Muscle layer of colon (tissue), 2 donors: ENCODE results near the gene THAP2.

Experiments used
- H3K27ac ChIP-seq: one replicate; pipeline ENCODE4 v1.7.0; 2013; ENCODE audit warnings: low read depth, mild to moderate bottlenecking, low read length, moderate library complexity
- H3K27me3 ChIP-seq, 2 donors: one replicate each; pipeline ENCODE4 v1.7.0; 2013; ENCODE audit warnings: low read length in 2 of 2, mild to moderate bottlenecking in 2 of 2; ENCODE audit not compliant: insufficient read depth in 2 of 2, control insufficient read depth in 1 of 2
- H3K36me3 ChIP-seq: one replicate; pipeline ENCODE4 v1.7.0; 2013; ENCODE audit warnings: mild to moderate bottlenecking, low read length; ENCODE audit not compliant: insufficient read depth
- H3K4me1 ChIP-seq: one replicate; pipeline ENCODE4 v1.7.0; 2013; ENCODE audit warnings: mild to moderate bottlenecking, low read length; ENCODE audit not compliant: insufficient read depth
- H3K4me3 ChIP-seq, 2 donors: one replicate each; pipeline ENCODE4 v1.7.0; 2013; ENCODE audit warnings: low read length in 2 of 2, low read depth in 1 of 2, mild to moderate bottlenecking in 1 of 2, moderate library complexity in 1 of 2
- H3K9ac ChIP-seq: one replicate; pipeline ENCODE4 v1.7.0; 2013; ENCODE audit warnings: low read length
- H3K9me3 ChIP-seq: one replicate; pipeline ENCODE4 v1.7.0; 2013; ENCODE audit warnings: mild to moderate bottlenecking, low read length
- donor health status: abdominal sarcoma.
- donor health status: Adenocarcinoma of cecum.

THAP2 gene

DNA sequence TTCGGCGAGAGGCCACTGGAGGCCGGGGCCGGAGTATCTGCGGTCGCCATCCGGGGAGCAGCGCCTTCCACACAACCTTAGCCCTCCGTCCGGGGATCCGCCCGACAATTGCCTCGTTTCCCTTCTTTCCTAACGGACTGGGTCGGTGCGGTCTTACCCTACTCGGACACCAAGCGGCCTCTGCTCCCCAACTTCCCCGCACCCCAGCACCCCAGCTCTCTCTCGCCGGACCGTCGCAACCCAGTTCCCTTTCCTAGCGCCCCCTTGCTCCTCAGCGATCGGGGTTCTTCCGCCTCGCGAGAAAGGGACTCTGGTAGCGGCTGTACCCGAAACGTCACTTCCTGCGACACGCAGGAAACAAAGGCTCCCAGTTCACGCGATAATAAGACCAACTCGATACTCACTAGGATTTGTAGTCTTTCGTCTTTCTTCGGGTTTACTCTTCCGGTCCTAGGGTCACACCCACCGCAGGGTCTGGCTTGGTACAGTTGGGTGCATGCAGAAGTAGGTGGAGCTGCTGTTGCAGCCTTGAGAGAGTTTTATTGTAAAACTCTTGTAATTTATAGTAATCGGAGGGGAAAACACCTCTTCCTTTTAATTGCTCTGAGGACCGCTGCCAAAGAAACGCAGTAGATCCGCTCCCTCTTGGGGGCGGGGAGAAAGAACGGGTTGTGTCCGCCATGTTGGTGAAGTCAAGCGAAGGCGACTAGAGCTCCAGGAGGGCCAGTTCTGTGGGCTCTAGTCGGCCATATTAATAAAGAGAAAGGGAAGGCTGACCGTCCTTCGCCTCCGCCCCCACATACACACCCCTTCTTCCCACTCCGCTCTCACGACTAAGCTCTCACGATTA is at the start of gene THAP2, which contains the start of gene ZFC3H1:
Gene THAP2 (plus strand): TSS at position 741 of the 850 bp plus-strand sequence. CDS start 209 bp downstream, outside the sequence.
Gene ZFC3H1 (minus strand): TSS at position 288 of the 850 bp plus-strand sequence. CDS start 238 bp downstream, at position 50.
- peak within 1 kb of the TSS; percentile 82 for H3K27ac ChIP-seq
- no peaks in the 10 kb centered on the region for H3K9me3 ChIP-seq
- H3K36me3 ChIP-seq, result peaks cover 11% of the 10 kb centered on the region
- H3K9ac ChIP-seq, result peak within 1 kb of the TSS; percentile 96
- peak within 1 kb of the TSS; percentile 84 to 96 for H3K4me3 ChIP-seq
- H3K4me1 ChIP-seq, result peaks cover 27% of the 10 kb centered on the region
- no peaks in the 10 kb centered on the region for H3K27me3 ChIP-seq

DNA sequence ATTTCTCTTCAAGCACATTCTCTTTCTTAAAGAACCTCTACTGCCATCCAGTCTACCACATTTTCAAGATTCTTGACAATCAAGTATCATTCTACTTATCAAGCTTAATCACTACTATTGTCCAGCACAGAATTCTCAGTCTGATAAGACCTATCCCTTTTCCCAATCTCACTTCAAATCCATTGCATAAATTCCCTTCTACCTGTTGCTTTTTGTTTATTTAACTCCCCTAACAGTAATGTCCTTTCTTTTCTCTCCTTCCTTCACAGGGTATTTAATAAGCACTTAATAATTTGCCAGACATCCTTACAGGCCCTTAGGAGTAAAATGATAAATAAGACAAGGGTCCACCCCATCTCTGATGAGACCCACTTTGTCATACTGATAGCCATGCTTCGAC is 42.2 kb upstream of the THAP2 start:
- Histone ChIP-seq H3K4me1 (no peaks in the 10 kb centered on the region), H3K4me3 (no peak overlapping the region), H3K9ac (no peak overlapping the region), H3K36me3 (peaks cover 63% of the 10 kb centered on the region), H3K27ac (no peak overlapping the region), H3K27me3 (no peaks in the 10 kb centered on the region), H3K9me3 (no peaks in the 10 kb centered on the region)

DNA sequence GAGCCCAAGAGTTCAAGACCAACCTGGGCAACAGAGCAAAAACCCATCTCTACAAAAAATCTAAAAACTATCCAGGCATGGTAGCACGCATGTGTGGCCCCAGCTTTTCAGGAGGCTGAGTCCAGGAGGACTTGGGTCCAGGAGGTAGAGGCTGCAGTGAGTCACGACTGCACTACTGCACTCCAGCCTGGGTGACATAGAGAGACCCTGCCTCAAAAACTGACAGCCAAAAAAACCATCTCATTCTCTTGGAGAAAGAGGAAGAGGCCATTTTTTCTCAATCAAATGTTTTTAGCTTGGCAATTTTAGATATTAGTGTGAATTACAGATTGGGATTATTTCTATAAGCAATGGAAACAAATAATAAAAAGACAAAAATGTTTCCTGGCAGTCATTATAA is 38.6 kb upstream of the THAP2 start:
- H3K9me3 ChIP-seq, result no peaks in the 10 kb centered on the region
- no peaks in the 10 kb centered on the region for H3K27me3 ChIP-seq
- H3K36me3 ChIP-seq, result peaks cover 77% of the 10 kb centered on the region
- H3K4me3 ChIP-seq, result no peak overlapping the region
- no peaks in the 10 kb centered on the region for H3K4me1 ChIP-seq
- H3K9ac ChIP-seq, result no peak overlapping the region
- no peak overlapping the region for H3K27ac ChIP-seq

DNA sequence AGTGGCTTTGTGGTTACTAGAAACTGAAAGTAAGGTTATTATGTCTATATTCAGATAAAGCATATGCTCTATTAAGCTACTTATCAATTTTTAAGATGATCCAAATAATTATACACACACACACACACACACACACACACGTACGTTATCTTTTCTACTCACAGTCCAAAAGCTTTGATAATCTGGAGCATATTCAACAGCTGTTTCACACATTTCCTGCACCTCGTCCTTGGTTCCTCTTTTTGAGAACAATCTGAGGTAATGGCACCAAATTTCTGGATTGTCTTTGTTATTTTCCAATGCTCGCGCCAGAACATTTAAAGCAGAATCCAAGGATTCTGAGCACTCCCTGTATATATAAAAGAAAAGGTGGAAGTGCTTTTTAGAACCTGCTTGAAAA is 38.0 kb upstream of the THAP2 start:
- Histone ChIP-seq H3K36me3 (peaks cover 81% of the 10 kb centered on the region), H3K4me1 (no peaks in the 10 kb centered on the region), H3K9me3 (no peaks in the 10 kb centered on the region), H3K27me3 (no peaks in the 10 kb centered on the region), H3K9ac (no peak overlapping the region), H3K27ac (no peak overlapping the region), H3K4me3 (no peak overlapping the region)

DNA sequence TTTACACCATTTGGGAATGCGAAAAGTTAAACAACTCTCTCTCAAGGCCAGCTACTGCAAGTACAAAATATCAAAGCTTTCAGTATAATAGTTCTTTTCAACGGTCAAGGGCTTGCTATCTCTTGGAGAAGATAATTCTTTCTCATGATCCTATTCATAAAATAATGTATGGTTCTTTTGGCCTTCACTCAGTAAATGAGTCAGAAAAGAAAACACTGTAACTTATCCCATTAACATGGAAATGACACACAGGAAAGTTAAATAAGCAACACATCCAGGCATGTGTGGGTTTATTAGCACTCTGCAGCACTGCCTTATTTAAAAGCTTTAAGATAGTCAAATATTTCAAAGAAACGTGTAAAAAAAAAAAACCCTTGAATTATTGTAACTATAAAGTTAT is 37.3 kb upstream of the THAP2 start:
- Histone ChIP-seq H3K27ac (no peak overlapping the region), H3K4me1 (no peaks in the 10 kb centered on the region), H3K9me3 (no peaks in the 10 kb centered on the region), H3K27me3 (no peaks in the 10 kb centered on the region), H3K9ac (no peak overlapping the region), H3K4me3 (no peak overlapping the region), H3K36me3 (peaks cover 78% of the 10 kb centered on the region)

DNA sequence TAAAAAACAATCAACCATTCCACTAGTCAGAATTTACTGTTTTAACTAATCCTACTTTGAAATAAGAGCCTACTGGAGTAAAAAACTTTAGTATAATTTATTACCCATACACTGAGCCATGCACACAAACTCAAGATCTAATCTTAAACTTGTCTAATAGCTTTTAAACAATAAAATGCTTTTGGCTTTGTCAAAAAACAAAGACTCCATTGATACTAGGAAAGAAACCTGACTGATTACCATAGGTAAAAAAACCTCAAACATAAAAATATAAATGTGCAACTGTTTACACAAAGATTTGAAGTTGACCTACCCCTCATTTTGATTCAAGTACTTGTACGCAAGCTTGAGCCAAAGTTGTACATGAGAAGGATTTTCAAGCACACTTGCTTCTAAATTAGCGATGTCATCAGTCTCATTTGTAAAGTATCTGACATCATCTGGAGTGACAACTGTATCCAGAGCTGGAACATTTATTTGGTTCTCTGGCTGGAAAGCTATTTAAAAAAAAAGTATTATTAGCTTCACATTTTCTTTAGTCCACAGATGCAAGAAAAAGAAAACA is 36.6 kb upstream of the THAP2 start:
- H3K27ac ChIP-seq, result no peak overlapping the region
- no peaks in the 10 kb centered on the region for H3K27me3 ChIP-seq
- H3K9me3 ChIP-seq, result no peaks in the 10 kb centered on the region
- peaks cover 78% of the 10 kb centered on the region for H3K36me3 ChIP-seq
- H3K9ac ChIP-seq, result no peak overlapping the region
- no peak overlapping the region for H3K4me3 ChIP-seq
- H3K4me1 ChIP-seq, result no peaks in the 10 kb centered on the region

DNA sequence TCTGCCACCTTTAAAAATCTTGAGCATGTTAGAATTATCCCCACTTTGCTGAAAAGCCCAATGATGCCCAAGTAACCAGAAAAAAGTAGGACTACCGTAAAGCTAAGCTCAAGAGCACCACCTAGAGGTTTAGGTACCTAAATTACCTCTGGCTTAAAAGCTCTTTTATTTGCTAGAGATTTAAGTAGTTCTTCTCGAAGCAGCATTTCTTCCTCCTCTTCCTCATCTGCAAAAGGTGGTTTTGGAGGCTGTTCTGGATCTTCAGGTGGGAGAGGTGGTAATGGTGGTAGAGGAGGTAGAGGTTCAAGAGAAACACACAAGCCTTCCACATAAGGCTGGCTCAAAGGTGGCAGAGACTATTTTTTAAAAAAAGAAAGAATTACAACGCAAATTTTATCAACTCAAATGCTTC is 27.4 kb upstream of the THAP2 start:
- no peak overlapping the region for H3K9ac ChIP-seq
- no peak overlapping the region for H3K27ac ChIP-seq
- H3K4me3 ChIP-seq, result no peak overlapping the region
- H3K9me3 ChIP-seq, result no peaks in the 10 kb centered on the region
- no peaks in the 10 kb centered on the region for H3K27me3 ChIP-seq
- peaks cover 75% of the 10 kb centered on the region for H3K36me3 ChIP-seq
- no peaks in the 10 kb centered on the region for H3K4me1 ChIP-seq

DNA sequence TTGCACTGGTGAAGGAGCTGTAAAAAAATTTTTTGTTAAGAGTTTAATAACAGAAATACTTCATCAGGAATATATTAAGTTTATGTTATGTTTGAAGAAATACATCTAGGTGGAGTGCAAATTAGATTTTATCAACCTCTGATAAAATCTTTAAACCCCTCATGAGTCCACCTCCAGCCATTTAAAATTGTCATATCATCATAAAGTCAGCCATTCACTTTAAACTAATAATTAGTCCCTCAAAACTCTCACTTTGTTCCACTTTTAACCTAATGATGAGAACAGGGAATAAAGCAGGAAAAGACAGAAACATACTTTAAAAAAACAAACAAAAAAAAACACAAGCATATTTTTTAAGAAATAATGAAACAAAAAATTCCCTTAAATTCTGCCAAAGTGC is 25.6 kb upstream of the THAP2 start:
- Histone ChIP-seq H3K27me3 (no peaks in the 10 kb centered on the region), H3K4me1 (no peaks in the 10 kb centered on the region), H3K9me3 (no peaks in the 10 kb centered on the region), H3K9ac (no peak overlapping the region), H3K27ac (no peak overlapping the region), H3K36me3 (peaks cover 69% of the 10 kb centered on the region), H3K4me3 (no peak overlapping the region)

DNA sequence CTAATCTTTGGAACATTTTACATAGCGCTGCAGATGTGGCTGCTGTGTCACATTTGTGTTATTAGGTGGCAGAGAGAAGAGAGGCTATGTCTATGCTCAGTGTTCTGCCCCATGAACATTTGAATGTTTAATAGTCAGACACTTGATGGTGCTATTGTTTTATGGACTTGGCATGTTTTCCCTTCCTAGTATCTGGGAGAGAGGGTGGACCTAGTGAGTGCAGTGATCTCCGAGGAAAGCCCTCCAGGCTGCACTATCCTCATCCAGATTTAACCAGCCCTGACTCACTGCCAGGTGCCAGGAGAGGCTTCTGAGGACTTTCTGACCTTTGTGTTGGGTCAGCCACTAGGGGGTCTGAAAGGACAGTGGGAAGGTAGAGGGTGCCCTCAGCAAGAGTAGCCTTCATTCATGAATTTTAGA is 24.8 kb upstream of the THAP2 start:
- Histone ChIP-seq H3K27ac (no peak overlapping the region), H3K4me3 (no peak overlapping the region), H3K27me3 (no peaks in the 10 kb centered on the region), H3K9ac (no peak overlapping the region), H3K4me1 (no peaks in the 10 kb centered on the region), H3K36me3 (peaks cover 66% of the 10 kb centered on the region), H3K9me3 (no peaks in the 10 kb centered on the region)

DNA sequence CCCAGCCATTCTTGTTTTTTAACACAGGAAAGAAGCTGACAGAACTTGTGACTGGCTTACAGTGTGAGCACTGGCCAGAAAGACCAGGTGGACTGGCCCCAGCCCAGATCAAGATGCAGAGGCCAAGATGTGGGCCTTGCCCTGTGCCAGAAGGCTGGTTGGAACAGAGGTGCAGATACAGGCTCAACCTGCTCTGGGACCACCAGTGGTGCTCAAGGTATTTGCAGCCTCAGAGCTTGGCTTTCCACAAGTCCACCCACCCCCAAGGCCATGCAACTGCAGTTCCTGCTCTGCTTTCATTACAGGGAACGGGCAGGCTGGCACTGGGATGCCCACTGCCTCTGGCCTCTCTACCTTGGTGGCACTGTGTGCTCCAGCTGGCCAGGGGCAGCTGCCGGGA is 23.8 kb upstream of the THAP2 start:
- Histone ChIP-seq H3K27me3 (no peaks in the 10 kb centered on the region), H3K9ac (no peak overlapping the region), H3K36me3 (peaks cover 65% of the 10 kb centered on the region), H3K4me1 (no peaks in the 10 kb centered on the region), H3K4me3 (no peak overlapping the region), H3K27ac (no peak overlapping the region), H3K9me3 (no peaks in the 10 kb centered on the region)

DNA sequence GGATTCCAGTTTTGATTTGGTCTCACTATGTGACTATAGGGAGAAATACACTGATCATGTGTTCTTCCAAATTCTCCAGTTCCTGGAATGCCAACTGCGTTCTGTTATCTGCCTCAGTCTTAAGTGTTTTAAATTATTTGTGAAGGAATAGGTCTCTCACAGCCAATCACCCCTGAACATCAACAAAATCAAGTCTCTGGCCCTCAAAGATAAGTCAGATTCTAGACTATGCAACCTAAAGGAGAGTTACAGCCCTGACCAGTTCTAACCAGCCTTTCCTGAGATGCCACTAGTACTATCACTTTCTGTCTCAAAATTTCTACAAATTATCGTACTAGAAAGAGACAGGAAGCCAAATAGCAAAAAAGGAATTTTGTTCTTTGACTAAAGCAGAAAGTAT is 22.7 kb upstream of the THAP2 start:
- H3K9me3 ChIP-seq, result no peaks in the 10 kb centered on the region
- H3K4me1 ChIP-seq, result no peaks in the 10 kb centered on the region
- H3K36me3 ChIP-seq, result peaks cover 60% of the 10 kb centered on the region
- no peak overlapping the region for H3K9ac ChIP-seq
- no peak overlapping the region for H3K4me3 ChIP-seq
- H3K27me3 ChIP-seq, result no peaks in the 10 kb centered on the region
- H3K27ac ChIP-seq, result no peak overlapping the region
